HUDEP-2 (cell line): ENCODE measurements around the gene CBFA2T3.
"Not testable (repeated sequence)": the region's sequence is repeated elsewhere in the genome, so short reads cannot be mapped to it uniquely, and the experiment has no call there.

ENCODE experiments used
- DNase-seq, 76 experiments: peaks; one replicate each; lab custom pipeline; 2025; ENCODE audit not compliant: unreplicated experiment in 76 of 76; lab: John Stamatoyannopoulos, UW

The CBFA2T3 gene

DNA sequence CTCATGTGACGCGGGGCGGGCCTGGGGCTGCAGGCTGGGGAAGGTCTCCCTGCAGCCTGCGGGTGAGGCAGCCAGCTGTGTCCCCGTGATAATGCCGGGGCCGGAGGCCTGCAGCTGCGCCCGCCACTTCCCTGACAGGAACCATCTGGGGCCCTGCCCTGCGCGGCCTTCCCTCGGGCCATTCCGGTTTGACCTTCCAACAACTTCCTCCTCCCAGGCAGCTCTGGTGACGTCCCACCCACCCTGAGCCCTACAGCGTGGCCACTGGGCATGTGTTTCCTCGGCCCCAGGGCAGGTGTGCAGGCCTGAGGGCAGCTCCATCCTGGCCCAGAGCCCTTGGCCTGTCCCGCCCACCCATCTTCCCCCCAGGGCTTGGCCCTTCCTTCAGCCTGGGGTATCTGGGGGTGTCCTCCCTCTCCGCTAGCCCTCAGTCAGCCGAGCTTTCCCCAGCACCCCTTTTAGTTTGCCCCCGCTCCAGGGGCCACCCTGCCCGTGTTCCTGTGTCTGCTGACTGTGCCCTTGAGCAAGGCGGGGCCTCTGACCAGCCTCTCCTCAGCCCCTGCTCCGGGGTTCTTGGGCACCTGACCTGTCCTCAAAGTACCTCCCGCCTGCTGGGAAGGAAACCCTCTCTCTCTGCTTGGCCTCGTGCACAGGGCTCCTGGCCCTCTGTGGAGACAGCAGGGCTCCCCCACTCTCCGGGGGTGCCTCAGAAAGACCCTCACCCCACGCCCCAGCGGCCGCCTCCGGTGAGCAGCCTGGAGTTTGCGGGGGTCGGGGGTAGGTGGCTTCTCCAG lies at the start of gene CBFA2T3:
Gene CBFA2T3, minus strand, starts transcription at position 190 of the 794 bp plus-strand sequence. CDS start 400 bp downstream, outside the sequence.
- DNase-seq = peak in 74 of 76 experiments; percentile 39 to 94 (median 76)

DNA sequence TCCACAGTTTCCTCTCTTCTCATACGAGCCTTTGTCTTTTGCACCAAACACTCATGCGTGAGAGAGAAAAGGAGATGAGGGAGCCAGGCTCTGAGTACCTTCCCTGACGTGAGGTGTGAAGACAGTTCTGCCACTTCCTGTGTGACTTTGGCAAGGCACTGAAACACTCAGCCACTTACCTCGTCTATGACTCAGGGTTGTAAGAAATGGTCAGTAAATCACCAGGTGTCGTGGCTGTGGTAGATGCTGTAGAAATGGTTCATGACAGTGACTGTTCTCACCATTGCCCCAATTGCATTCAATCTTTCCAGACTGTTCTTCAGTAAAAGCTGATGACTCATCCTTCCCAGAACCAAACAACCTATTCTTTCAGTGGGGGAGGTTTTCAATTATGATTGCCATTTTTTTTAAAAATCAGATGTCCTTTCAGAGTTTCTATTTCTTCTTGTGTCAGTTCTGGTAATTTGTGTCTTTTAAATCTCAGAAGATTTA lies 49.2 kb upstream of the CBFA2T3 start:
- DNase-seq = peak in 9 of 76 experiments; percentile 2 to 56 (median 21)

DNA sequence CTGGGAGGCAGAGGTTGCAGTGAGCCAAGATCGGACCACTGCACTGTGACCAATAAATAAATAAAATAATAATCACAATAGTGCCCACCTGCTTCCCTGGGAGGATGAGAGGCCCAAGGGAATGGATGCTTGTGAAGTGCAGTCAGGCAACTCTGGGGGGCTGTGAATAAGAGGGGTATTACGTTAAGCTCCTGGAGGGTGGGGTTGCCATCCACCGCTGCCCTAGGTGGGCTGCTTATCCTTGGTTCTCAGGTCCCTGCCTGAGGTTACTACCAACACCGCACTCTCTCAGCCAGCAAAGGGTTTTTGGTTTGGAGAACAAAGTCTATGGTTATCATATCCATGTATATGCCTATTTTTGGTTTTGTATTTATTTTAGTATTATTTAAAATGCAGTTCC lies 48.6 kb upstream of the CBFA2T3 start:
- no peak for DNase-seq

DNA sequence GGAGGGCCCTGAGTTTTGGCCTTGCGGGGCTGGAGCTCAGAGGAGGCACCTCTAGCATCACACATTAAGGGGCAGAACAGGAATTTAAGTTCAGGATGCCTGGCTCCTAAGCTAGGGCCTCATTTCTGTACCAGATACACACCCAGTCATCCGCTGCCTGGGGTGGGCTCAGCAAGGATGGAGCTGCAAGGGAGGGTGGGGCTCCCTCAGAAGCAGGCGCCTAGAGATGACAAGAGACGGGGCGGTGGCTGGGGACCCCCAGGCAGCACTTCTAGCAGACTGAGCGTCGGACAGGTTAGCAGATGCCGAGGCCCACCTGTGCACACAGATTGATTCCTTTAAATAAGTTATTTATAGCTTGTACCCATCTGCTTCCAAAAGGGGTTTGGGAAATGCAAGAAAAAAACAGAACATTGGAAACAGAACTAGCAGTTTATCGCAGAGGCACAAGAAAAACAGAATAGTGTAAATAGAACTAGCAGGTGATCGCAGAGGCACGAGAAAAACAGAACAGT lies 47.6 kb upstream of the CBFA2T3 start:
- DNase-seq = no peak

DNA sequence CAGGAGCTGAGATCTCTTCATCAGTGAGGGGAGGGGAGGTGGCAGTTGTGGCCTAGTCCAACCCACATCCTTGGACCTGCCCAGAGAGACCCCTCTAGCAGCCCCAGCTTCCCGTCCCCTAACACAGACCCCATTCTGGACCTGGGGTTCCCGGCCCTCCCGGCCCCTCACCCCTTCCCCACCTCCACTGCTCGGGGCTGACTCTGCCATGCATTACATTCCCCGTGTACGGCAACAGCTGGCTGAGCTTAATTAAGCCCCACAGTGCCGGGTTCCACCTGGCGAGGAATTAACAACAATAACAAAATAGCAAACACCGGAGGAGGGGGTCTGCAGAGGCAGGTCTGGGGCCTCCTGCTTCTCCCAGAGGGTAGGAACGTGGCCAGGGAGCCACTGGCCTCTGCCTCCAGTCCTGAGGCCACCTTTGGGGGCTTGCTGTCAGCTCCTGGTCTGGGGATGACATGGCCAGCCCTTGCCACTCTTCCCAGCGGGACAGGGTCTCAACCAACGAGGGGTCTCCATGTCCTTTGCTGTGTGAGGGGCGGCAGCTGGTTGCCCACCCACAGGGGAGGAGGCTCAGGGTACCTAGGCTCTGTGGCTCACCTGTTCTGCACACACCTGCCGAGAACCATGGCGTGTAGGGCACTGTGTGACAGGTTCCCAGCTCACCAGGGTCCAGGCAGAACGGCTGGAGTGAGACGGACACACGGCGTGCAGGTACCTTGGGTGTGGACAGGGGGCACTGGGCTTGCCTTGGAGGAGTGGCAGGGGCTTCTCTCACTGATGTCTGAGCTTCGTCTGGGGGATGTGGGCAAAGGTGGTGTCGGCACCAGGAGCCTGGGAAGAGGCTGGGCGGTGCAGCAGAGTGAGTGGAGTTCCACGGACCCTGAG lies 46.9 kb upstream of the CBFA2T3 start:
- no peak for DNase-seq

DNA sequence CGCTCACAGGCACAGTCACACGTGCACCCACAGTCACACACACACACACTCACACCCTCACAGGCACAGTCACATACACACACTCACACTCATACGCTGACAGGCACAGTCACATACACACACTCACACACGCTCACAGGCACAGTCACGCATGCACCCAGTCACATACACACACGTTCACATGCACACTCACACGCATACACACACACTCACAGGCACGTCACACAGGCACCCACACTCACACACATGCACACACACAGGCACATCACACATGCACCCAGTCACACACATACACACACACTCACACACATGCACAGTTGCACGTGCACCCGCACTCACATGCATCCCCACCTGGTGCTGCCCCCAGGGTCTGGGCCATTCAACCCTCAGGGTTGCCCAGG lies 46.1 kb upstream of the CBFA2T3 start:
- no peak for DNase-seq

DNA sequence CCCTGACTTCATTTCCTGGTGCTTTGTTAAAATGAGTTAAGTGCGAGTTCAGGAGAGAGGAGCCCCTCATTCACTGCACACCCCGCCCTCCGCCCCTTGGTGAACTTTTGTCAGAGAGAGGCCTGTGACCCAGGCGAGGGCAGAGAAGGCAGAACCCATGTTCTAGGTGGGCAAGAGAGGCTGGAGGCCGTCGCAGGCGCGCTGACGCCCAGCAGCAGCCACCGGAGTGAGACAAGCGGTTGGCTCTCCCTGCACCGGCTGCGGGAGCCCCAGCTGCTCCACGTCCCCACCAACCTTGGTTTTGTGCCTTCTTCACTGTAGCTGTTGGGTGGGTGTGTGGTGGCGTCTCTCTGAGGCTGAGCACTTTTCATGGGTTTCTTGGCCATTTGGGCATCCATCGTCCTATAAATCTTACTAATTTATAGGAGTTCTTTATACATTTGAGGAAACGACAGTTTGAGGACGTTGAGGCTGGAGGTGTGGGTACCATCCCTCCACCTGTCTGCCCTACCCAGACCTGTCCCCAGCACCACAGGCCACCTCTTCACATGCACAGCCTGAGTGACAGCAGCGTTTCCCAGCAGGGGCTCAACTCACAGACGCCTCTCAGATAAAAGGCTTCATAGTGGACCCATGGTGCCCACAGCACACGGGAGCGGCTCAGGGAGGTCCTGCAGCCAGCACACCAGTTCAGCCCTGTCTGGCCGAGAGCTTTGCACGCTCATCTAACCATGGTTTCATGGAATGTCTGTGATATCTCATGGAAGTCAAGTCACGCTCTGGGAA lies 45.2 kb upstream of the CBFA2T3 start:
- no peak for DNase-seq

DNA sequence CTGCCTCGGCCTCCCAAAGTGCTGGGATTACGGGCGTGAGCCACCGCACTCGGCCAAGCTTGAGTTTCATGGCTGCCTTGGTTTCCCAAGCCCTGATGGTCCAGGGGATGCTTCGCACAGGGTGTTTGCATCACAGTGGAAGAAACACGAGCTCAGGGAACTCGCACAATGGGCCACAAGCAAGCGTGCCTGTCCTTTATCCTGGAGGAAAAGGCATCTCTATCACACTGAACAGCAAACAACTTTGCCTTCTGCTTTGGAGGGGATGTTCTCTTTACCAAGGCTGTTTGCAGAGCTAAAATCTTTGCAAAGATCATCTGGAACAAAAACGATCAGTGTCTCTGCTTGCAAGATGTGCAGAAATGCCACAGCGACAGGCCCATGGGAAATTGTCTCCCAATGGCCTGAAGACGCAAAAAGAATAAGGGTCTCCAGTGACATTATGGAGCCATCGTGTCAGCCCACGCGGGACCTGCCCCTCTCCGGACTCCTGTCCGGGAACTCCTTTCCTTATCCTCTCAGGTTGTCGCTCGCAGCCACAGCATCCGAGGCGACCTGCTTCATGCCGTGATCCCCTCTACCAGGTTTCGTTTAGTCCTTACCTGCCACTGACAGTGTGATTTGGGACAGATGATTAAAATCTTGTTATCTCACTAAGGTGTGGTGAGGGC lies 44.1 kb upstream of the CBFA2T3 start:
- no peak for DNase-seq

DNA sequence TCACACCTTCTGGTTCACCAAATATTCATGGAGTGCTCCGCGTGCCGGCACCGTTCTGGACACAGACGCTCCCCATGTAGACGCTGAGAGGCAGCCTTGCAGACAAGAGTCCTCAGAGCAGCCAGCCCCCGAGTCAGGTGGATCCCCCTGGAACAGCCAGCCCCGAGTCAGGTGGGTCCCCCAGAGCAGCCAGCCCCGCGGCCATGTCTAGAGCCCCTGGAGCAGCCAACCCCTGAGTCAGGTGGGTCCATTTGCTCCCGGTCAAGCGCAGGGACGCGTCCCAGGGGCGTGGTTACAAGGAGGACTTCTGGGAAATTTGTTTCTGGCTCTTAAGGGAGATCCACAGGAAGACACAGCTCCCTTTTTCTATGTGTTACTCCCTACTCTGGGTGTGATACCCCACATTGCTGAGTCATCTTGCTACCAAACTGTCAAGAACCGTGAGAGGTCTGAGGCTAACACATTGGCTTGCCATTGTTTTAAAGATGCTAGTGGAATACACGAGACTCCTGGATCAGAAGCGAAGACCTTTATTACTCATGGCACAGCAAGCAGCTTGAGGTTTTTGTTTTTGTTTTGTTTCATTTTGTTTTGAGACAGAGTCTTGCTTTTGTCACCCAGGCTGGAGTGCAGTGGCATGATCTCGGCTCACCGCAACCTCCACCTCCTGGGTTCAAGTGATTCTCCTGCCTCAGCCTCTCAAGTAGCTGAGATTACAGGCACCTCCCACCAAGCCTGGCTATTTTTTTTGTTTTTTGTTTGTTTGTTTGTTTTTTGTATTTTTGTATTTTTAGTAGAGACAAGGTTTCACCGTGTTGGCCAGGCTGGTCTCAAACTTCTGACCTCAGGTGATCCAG lies 43.3 kb upstream of the CBFA2T3 start:
- peak in 15 of 76 experiments; percentile 10 to 41 (median 23) for DNase-seq

DNA sequence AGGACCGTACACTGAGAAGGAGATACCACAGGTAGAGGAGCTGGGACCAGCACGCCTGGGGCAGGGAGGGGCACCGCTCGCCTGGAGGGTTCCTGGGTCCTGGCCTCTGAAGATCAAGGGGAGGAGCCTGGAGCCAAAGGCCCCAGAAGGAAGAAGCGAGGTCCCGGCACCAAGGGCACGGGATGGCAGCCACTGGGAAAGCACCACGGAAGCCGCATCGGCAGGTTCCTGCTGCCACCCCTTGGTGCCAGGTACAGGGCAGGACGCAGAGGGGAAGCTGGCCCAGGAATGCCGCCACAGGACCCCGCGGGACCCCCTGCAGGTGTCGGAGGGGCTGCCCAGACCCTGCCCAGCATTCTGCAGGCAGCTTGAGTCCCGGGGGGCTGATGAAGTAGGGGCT lies 42.5 kb upstream of the CBFA2T3 start:
- no peak for DNase-seq

DNA sequence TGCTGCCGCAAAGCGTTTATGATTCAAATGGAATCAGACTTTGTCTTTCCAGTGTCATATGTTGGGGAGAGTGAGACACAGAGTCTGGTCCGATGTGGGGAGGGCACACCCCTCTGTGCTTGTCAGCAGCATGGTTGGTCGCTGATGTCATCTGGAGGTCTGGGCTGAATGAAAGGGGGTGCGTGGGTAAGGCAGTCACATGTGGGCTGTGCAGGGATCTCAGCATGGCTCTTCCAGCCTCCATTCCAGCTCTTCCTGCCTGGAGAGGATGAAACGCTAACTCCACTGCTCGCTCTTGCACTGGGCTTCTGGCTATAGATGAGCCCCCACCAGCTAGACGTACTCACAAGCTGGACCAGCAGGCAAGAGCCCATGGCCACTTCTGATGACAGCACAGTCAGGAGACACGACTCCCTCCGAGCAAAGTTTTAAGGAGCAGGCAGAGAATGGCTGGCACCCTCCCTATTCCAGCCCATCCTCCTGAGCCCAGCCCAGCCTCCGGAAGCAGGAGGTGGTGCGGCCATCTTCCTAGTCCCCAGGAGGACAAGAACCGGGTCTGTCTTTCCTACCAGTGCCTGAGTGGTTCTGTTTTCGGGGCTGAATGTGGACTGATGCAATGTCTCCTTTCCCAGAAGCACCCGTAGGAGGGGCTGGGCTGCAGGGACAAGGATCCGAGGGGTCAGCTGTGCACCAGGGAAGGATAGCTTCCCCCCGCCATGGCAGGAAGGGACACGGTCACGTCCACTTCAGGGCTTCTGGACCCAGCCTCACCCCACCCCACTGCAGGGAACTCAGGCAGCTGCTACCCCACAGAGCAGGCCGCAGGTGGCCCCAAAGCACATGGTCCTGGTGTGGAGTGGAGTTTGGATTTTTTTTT lies 41.5 kb upstream of the CBFA2T3 start:
- no peak for DNase-seq

DNA sequence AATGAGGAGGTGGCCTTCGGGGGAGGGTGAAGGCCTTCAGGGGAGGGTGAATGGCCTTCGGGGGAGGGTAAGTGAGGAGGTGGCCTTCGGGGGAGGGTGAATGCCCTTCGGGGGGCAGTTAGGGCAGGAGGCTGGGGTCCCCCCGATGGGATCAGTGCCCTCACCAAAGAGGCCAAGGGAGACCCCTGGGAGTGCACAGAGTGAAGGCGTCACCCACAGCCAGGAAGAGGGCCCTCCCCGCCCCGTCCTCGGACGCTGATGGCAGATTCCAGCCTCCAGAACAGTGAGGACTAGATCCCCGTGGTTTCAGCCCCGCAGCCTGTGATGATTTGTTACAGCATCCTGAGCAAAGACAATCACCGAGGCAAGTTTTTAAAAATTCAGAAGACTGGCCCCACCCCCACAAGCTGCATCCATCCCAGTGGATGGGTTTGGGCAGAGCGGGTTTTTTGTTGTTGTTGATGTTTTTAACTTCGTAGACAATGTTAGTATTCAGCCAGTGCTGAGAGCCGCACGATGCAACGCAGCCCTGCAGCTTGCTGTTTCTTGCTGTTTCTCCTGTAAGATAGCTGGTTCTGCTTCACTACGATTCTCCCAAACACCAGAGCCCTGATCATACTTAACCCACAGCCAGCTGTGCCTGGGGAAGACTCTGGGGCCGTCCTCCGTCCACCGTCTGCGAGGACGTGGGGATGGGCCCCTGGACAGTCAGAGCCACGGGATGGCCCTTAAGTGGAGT lies 40.7 kb upstream of the CBFA2T3 start:
- DNase-seq = no peak

DNA sequence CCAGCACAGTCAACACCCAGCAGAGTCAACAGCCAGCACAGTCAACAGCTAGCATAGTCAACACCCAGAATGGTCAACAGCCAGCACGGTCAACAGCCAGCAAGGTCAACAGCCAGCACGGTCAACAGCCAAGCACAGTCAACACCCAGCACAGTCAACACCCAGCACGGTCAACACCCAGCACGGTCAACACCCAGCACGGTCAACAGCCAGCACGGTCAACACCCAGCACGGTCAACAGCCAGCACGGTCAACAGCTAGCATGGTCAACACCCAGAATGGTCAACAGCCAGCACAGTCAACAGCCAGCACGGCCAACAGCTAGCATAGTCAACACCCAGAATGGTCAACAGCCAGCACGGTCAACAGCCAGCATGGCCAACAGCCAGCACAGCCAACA lies 39.6 kb upstream of the CBFA2T3 start:
- not testable (repeated sequence) for DNase-seq

DNA sequence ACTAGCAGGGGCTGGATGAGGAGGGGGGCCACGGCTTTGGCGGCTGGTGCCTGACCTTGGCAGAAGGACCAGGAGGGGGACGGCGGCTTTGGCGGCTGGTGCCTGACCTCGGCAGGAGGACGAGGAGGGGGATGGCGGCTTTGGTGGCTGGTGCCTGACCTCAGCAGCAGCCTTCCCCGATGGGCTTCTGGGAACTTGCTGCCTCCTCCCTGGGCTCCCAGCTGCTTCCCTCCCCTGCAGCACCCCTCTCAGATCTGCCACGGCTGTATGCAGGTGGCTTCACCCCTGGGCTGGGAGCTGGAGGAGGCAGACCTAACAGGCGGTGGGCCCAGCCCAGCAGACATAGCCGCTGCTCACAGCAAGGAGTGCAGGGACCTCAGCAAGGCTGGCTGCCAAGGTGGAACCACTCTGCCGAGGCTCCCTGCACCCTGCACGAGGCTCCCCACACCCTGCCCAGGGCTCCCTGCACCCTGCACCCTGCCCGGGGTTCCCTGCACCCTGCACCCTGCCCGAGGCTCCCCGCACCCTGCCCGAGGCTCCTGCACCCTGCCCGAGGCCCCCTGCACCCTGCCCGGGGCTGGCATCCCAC lies 38.4 kb upstream of the CBFA2T3 start:
- DNase-seq = no peak

DNA sequence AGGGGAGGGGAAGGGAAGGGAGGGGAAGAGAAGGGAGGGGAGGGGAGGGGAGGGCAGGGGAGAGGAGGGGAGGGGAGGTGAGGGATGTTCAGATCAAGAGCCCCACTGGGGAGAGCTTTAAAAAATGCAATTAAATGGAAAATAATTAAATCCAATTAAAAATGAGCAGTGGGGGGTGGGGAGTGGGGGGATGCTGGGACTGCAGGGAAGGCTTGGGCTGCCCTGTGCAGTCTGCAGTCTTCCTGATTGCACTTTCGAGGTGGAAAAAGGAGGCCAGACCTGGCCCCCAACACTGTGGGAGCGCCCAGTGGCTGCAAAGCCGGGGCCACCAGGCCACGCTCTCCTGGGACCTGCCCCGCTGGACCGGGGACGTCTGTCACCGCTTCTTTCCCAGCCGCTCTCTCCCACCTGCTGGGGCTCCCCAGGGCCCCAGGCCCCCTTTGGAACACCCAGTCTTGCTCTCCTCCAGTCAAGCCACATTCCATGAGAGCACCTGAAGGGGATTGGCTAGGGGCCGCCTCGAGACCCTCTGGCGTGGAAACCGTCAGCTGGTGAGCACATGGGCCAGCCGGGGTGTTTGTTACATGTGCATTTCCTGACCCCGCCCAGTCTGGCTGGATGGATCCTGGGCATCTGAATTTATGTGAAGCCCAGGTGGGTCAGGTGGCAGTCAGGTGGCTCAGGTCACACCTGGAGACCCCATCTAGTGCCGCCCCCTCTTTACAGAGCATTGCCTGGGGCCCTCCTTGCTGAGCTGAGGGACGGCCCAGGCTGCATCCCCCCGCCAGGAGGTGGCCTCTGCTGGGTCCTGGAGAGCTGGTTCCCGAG lies 37.6 kb upstream of the CBFA2T3 start:
- DNase-seq = no peak

DNA sequence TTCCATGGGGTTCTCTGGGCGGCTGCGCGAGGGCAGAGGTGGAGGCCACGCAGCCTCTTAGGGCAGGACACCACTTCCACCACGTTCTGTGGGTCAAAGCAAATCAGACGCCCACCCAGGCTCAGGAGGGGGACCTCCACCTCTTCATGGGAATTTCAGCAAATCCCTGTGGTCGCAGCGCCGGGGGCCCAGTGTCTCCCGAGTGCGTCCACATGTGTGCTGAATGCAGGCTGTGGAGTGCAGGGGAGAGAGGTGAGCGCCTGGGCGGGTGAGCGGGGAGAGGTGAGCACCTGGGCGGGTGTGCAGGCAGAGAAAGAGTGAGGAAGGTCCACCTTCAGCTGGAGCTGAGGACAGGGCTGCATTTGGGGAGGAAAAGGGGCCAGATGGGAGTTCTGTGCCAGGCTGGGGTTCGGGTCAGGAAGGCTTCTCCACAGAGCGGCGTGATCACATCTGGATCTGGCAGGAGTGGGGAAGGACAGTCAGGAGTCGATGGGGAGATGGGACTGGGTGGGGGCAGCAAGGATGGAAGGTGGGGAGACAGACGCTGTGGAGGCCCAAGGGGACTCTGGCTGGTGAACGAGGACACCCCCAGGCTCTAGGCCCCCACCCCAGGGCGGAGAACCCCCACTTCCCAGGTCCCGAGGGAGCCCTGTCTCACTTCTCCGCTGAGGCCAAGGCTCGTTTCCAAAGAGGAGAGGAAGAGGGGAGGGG lies 36.8 kb upstream of the CBFA2T3 start:
- no peak for DNase-seq
